HEK293 (cell line): Measurements from ENCODE around the gene BTBD7.
A peak's percentile ranks its signal among the peaks of the same experiment; 100 is the strongest.

Experiments used
- GLIS1 ChIP-seq: fragments of 450-650 bp; formaldehyde crosslinking; IDR thresholded peaks from 2 replicates; pipeline ENCODE4 v1.5.1; 2016; ENCODE audit warnings: missing biosample characterization, missing genetic modification characterization
- IKZF3 ChIP-seq: fragments of 450-650 bp; IDR thresholded peaks from 2 replicates; pipeline ENCODE4 v1.5.0; 2018; ENCODE audit warnings: missing biosample characterization, mild to moderate bottlenecking, missing genetic modification characterization, moderate library complexity
- PRDM2 ChIP-seq: fragments of 450-650 bp; formaldehyde crosslinking; IDR thresholded peaks from 2 replicates; pipeline ENCODE4 v1.5.1; 2016; ENCODE audit warnings: missing biosample characterization, missing genetic modification characterization, borderline replicate concordance
- RBAK ChIP-seq: fragments of 450-650 bp; formaldehyde crosslinking; IDR thresholded peaks from 2 replicates; pipeline ENCODE4 v1.5.1; 2016; ENCODE audit warnings: missing biosample characterization, missing genetic modification characterization
- REST ChIP-seq: fragments of 450-650 bp; formaldehyde crosslinking; IDR thresholded peaks from 2 replicates; pipeline ENCODE4 v1.5.1; 2016; ENCODE audit warnings: missing biosample characterization, missing genetic modification characterization
- YY2 ChIP-seq: fragments of 450-650 bp; formaldehyde crosslinking; IDR thresholded peaks from 2 replicates; pipeline ENCODE4 v1.5.1; 2016; ENCODE audit warnings: missing biosample characterization, missing genetic modification characterization
- ZBTB48 ChIP-seq: fragments of 450-650 bp; formaldehyde crosslinking; IDR thresholded peaks from 2 replicates; pipeline ENCODE4 v1.5.1; 2016; ENCODE audit warnings: missing biosample characterization, missing genetic modification characterization
- ZBTB49 ChIP-seq: fragments of 450-650 bp; formaldehyde crosslinking; IDR thresholded peaks from 2 replicates; pipeline ENCODE4 v1.5.1; 2016; ENCODE audit warnings: missing biosample characterization, missing genetic modification characterization, low read depth
- ZBTB7A ChIP-seq: fragments of 450-650 bp; formaldehyde crosslinking; IDR thresholded peaks from 2 replicates; pipeline ENCODE4 v1.5.1; 2016; ENCODE audit warnings: low read depth, missing biosample characterization, missing genetic modification characterization
- ZBTB8A ChIP-seq: fragments of 450-650 bp; formaldehyde crosslinking; IDR thresholded peaks from 2 replicates; pipeline ENCODE4 v1.5.1; 2016; ENCODE audit warnings: missing biosample characterization, missing genetic modification characterization
- ZFP37 ChIP-seq: fragments of 450-650 bp; formaldehyde crosslinking; IDR thresholded peaks from 2 replicates; pipeline ENCODE4 v1.5.1; 2016; ENCODE audit warnings: missing biosample characterization, missing genetic modification characterization
- ZNF121 ChIP-seq: fragments of 450-650 bp; formaldehyde crosslinking; IDR thresholded peaks from 2 replicates; pipeline ENCODE4 v1.5.1; 2016; ENCODE audit warnings: missing biosample characterization, missing genetic modification characterization
- ZNF138 ChIP-seq: fragments of 450-650 bp; formaldehyde crosslinking; IDR thresholded peaks from 2 replicates; pipeline ENCODE4 v1.5.1; 2016; ENCODE audit warnings: missing biosample characterization, missing genetic modification characterization, borderline replicate concordance
- ZNF169 ChIP-seq: fragments of 450-650 bp; formaldehyde crosslinking; IDR thresholded peaks from 2 replicates; pipeline ENCODE4 v1.5.1; 2016; ENCODE audit warnings: missing biosample characterization, missing genetic modification characterization
- ZNF184 ChIP-seq: fragments of 450-650 bp; IDR thresholded peaks from 2 replicates; pipeline ENCODE4 v1.5.1; 2018; ENCODE audit warnings: missing biosample characterization, mild to moderate bottlenecking, missing genetic modification characterization
- ZNF335 ChIP-seq: fragments of 450-650 bp; formaldehyde crosslinking; conservative IDR thresholded peaks from 2 replicates; pipeline ENCODE4 v1.5.1; 2016; ENCODE audit warnings: missing biosample characterization, missing genetic modification characterization
- ZNF341 ChIP-seq: fragments of 450-650 bp; formaldehyde crosslinking; IDR thresholded peaks from 2 replicates; pipeline ENCODE4; 2016; ENCODE audit warnings: low read depth, missing biosample characterization, missing genetic modification characterization
- ZNF366 ChIP-seq: fragments of 450-650 bp; formaldehyde crosslinking; conservative IDR thresholded peaks from 2 replicates; pipeline ENCODE4 v1.5.1; 2016; ENCODE audit warnings: missing biosample characterization, missing genetic modification characterization
- ZNF37A ChIP-seq: fragments of 450-650 bp; IDR thresholded peaks from 2 replicates; pipeline ENCODE4 v1.5.1; 2018; ENCODE audit warnings: missing biosample characterization, missing genetic modification characterization
- ZNF501 ChIP-seq: fragments of 450-650 bp; formaldehyde crosslinking; IDR thresholded peaks from 2 replicates; pipeline ENCODE4 v1.5.1; 2016; ENCODE audit warnings: missing biosample characterization, missing genetic modification characterization
- ZNF610 ChIP-seq: fragments of 450-650 bp; formaldehyde crosslinking; IDR thresholded peaks from 2 replicates; pipeline ENCODE4 v1.5.1; 2016; ENCODE audit warnings: missing biosample characterization, missing genetic modification characterization, borderline replicate concordance
- ZNF837 ChIP-seq: fragments of 450-650 bp; formaldehyde crosslinking; IDR thresholded peaks from 2 replicates; pipeline ENCODE4 v1.5.1; 2016; ENCODE audit warnings: missing biosample characterization, missing genetic modification characterization
- ZNF843 ChIP-seq: fragments of 450-650 bp; formaldehyde crosslinking; IDR thresholded peaks from 2 replicates; pipeline ENCODE4 v1.5.1; 2016; ENCODE audit warnings: missing biosample characterization, missing genetic modification characterization
- TF ChIP-seq, protein P1 (sequence below): fragments of 450-650 bp; IDR thresholded peaks from 2 replicates; pipeline ENCODE4 v1.5.1; 2018; ENCODE audit warnings: missing biosample characterization, missing genetic modification characterization
- TF ChIP-seq, protein P2 (sequence below): fragments of 450-650 bp; formaldehyde crosslinking; optimal IDR thresholded peaks from 2 replicates; pipeline ENCODE3; 2016; ENCODE audit warnings: missing biosample characterization, mild to moderate bottlenecking, missing genetic modification characterization

The BTBD7 gene

DNA sequence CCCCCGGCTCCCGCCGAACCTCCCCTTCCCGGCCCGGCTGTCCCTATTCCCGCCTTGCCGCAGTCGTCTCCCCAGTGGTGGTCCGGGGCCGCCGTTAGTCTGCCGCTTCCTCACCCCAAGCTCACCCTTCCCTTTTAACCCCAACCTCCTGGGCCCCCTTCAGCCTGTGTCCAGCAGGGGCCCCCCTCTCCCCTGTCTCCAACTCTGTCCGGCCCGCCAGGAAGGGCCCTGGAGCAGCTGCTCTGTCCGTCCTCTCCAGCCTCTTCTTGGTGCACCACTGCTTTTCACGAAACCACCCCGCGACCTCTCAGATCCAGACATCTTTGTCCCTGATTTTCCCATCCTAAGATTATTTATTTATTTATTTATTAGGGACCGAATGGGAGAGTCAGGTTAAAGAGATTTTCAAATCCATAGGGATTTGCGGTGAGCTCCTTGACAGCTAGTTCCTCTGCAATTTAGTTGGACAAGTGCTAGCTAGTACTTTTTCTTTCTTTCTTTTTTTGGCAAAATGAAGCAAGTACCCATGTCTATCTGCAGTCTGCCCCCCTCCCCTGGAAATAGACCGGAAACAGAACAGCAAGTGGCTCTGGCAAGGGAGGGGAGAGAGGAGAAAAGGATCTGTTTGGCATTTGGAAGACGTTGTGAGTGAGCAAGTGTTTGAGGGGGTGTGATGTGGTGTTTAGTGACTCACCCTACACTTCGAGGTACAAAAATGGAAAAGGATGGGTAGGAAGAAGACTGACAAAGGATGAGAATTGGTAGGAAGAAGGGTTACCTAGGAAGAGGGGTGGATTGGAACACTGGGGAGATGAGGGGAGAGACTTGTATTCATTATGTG is 125.1 kb downstream of the BTBD7 start (continued):
- TF ChIP-seq PRDM2 (no peak), ZNF837 (tag by site-specific recombination) (0 out of 2 replicates have a peak, but pooled peaks have one; percentile 20), ZNF335 (tag by site-specific recombination) (peak; percentile 93), ZNF184 (tag by site-specific recombination) (no peak), ZBTB8A (tag by site-specific recombination) (peak; percentile 37), ZBTB49 (tag by site-specific recombination) (no peak), REST (tag by site-specific recombination) (peak; percentile 64), ZNF121 (tag by site-specific recombination) (0 out of 2 replicates have a peak, but pooled peaks have one; percentile 56), IKZF3 (tag by site-specific recombination) (no peak; the same call in 1 of the 2 replicates), ZBTB7A (tag by site-specific recombination) (peak; percentile 86), ZNF366 (peak; percentile 66), ZNF169 (no peak), ZNF501 (tag by site-specific recombination) (0 out of 2 replicates have a peak, but pooled peaks have one; percentile 32), ZNF843 (tag by site-specific recombination) (peak; percentile 38; the same call in 1 of the 2 replicates), ZNF610 (tag by site-specific recombination) (no peak), ZNF138 (tag by site-specific recombination) (no peak), GLIS1 (tag by site-specific recombination) (peak; percentile 45), ZBTB48 (tag by site-specific recombination) (peak; percentile 65; the same call in 1 of the 2 replicates), ZFP37 (tag by site-specific recombination) (peak; percentile 85), RBAK (tag by site-specific recombination) (no peak), ZNF341 (tag by site-specific recombination) (peak; percentile 96), ZNF37A (tag by site-specific recombination) (no peak), YY2 (tag by site-specific recombination) (peak; percentile 50; the same call in 1 of the 2 replicates)
- TF ChIP-seq, protein P1, sequence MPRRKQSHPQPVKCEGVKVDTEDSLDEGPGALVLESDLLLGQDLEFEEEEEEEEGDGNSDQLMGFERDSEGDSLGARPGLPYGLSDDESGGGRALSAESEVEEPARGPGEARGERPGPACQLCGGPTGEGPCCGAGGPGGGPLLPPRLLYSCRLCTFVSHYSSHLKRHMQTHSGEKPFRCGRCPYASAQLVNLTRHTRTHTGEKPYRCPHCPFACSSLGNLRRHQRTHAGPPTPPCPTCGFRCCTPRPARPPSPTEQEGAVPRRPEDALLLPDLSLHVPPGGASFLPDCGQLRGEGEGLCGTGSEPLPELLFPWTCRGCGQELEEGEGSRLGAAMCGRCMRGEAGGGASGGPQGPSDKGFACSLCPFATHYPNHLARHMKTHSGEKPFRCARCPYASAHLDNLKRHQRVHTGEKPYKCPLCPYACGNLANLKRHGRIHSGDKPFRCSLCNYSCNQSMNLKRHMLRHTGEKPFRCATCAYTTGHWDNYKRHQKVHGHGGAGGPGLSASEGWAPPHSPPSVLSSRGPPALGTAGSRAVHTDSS (tag by site-specific recombination) = no peak
- TF ChIP-seq, protein P2, sequence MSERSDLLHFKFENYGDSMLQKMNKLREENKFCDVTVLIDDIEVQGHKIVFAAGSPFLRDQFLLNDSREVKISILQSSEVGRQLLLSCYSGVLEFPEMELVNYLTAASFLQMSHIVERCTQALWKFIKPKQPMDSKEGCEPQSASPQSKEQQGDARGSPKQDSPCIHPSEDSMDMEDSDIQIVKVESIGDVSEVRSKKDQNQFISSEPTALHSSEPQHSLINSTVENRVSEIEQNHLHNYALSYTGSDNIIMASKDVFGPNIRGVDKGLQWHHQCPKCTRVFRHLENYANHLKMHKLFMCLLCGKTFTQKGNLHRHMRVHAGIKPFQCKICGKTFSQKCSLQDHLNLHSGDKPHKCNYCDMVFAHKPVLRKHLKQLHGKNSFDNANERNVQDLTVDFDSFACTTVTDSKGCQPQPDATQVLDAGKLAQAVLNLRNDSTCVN (tag by site-specific recombination) = peak; percentile 59
